Activated naive CD4-positive, alpha-beta T cell treated with anti-CD3 and anti-CD28 coated beads, Interleukin-2, amount 50 U/mL, for 16 hours (primary cell): ENCODE results near the gene AIF1.

Experiments
- DNase-seq: peaks from one replicate; pipeline ENCODE4 v3.0.0-alpha.2; 2020

Gene AIF1

GRCh38 chr6:31614684-31615578 lies at the start of gene AIF1:
TSS of gene AIF1 (plus strand) at chr6:31615234. CDS start at chr6:31615330, 96 bp downstream.
- DNase-seq, result no peak

GRCh38 chr6:31567531-31568370 lies 47.3 kb upstream of the AIF1 start:
- no peak for DNase-seq

GRCh38 chr6:31568537-31568961 lies 46.5 kb upstream of the AIF1 start:
- peak; percentile 73 for DNase-seq

- DNase-seq, result no peak
Measured at GRCh38 chr6:31569861-31570536, 45.0 kb upstream of the AIF1 start.

- DNase-seq, result peak; percentile 79
Measured at GRCh38 chr6:31572041-31572911, 42.8 kb upstream of the AIF1 start, which contains the start of gene LTA. TSS of gene LTA (plus strand) at chr6:31572289. CDS start at chr6:31572743, 454 bp downstream.

GRCh38 chr6:31573239-31574105 lies 41.6 kb upstream of the AIF1 start:
- DNase-seq, result no peak

GRCh38 chr6:31574106-31575061 lies 40.6 kb upstream of the AIF1 start:
- no peak for DNase-seq

- peak; percentile 75 for DNase-seq
Measured at GRCh38 chr6:31575335-31575901, 39.6 kb upstream of the AIF1 start, which contains the start of gene TNF. TSS of gene TNF (plus strand) at chr6:31575565. CDS start at chr6:31575742, 177 bp downstream.

- DNase-seq, result no peak
Measured at GRCh38 chr6:31575952-31576685, 38.9 kb upstream of the AIF1 start.

- no peak for DNase-seq
Measured at GRCh38 chr6:31576897-31577578, 38.0 kb upstream of the AIF1 start.

GRCh38 chr6:31577579-31577966 lies 37.5 kb upstream of the AIF1 start:
- DNase-seq, result no peak

GRCh38 chr6:31578184-31579118 lies 36.6 kb upstream of the AIF1 start:
- no peak for DNase-seq

- DNase-seq, result no peak
Measured at GRCh38 chr6:31579119-31579505, 35.9 kb upstream of the AIF1 start.

- DNase-seq, result no peak
Measured at GRCh38 chr6:31579546-31580437, 35.2 kb upstream of the AIF1 start.

GRCh38 chr6:31580438-31580740 lies 34.6 kb upstream of the AIF1 start:
- no peak for DNase-seq
